Spinal cord (tissue), 10 donors: ENCODE data around the gene FABP7. TPM values are rescaled to one million over a fixed set of nuclear protein-coding genes. Genes with fewer than 3 reads are reported as not detected.
A peak's percentile ranks its signal among the peaks of the same experiment; 100 is the strongest.

ENCODE experiments used
- DNase-seq, 6 donors: peaks; one replicate each; pipeline versions ENCODE4 v3.0.0 to v3.0.0-alpha.2; 2013 to 2015; ENCODE audit warnings: low spot score in 6 of 6, low read depth in 4 of 6
- H3K27ac ChIP-seq: one replicate; pipeline ENCODE4 v1.5.1; 2013; ENCODE audit warnings: low read depth, low read length, control low read depth
- H3K27me3 ChIP-seq: one replicate; pipeline ENCODE4 v1.6.1; 2013; ENCODE audit warnings: low read length; ENCODE audit not compliant: control insufficient read depth, insufficient read depth
- H3K36me3 ChIP-seq: one replicate; pipeline ENCODE4 v1.6.1; 2013; ENCODE audit warnings: low read length; ENCODE audit not compliant: control insufficient read depth, insufficient read depth
- H3K4me1 ChIP-seq: one replicate; pipeline ENCODE4 v1.6.1; 2013; ENCODE audit warnings: low read length; ENCODE audit not compliant: control insufficient read depth, insufficient read depth
- H3K4me3 ChIP-seq: one replicate; pipeline ENCODE4 v1.5.1; 2013; ENCODE audit warnings: low read depth, low read length, control low read depth
- H3K9me3 ChIP-seq: one replicate; pipeline ENCODE4 v1.6.1; 2013; ENCODE audit warnings: low read length; ENCODE audit not compliant: control insufficient read depth, insufficient read depth
- WGBS: methylation state at CpG from one replicate; pipeline ENCODE4 v1.1.5; 2013; ENCODE audit warnings: missing lambda C conversion rate; ENCODE audit not compliant: insufficient coverage; 5-methylcytosine and 5-hydroxymethylcytosine counted together
- polyA plus RNA-seq, 2 donors: library from polyadenylated mRNA; unstranded; fragments of 120-200 nt; gene quantifications; one replicate each; pipeline ENCODE4 v1.2.1, GENCODE V29; 2013; ENCODE audit not compliant: insufficient read length in 2 of 2
- total RNA-seq, 2 donors: library from RNA; depleted of rRNA in 1 of 2; stranded (reverse); fragments of 120-200 nt in 1 of 2; fragments of >200 nt in 1 of 2; gene quantifications; one replicate each; pipeline versions ENCODE4 v1.2.3 to v1.2.4, GENCODE V29; 2013 to 2014
- donor health status: healthy.

Gene FABP7
- total and polyA plus RNA-seq, 4 donors = 138 to 537 (median 272) TPM

- no peaks in the 10 kb centered on the region for H3K27me3 ChIP-seq
- peak overlapping the region; percentile 75 for H3K4me3 ChIP-seq
- DNase-seq = no peak
- 0% methylated on average over 8 of the region's 14 CpGs for WGBS
- H3K4me1 ChIP-seq = peaks cover 6% of the 10 kb centered on the region
- H3K9me3 ChIP-seq = no peaks in the 10 kb centered on the region
- H3K27ac ChIP-seq = peak overlapping the region; percentile 92
- H3K36me3 ChIP-seq = no peaks in the 10 kb centered on the region
Observed at GRCh38 chr6:122790028-122790422, 10.5 kb downstream of the FABP7 start.

DNA sequence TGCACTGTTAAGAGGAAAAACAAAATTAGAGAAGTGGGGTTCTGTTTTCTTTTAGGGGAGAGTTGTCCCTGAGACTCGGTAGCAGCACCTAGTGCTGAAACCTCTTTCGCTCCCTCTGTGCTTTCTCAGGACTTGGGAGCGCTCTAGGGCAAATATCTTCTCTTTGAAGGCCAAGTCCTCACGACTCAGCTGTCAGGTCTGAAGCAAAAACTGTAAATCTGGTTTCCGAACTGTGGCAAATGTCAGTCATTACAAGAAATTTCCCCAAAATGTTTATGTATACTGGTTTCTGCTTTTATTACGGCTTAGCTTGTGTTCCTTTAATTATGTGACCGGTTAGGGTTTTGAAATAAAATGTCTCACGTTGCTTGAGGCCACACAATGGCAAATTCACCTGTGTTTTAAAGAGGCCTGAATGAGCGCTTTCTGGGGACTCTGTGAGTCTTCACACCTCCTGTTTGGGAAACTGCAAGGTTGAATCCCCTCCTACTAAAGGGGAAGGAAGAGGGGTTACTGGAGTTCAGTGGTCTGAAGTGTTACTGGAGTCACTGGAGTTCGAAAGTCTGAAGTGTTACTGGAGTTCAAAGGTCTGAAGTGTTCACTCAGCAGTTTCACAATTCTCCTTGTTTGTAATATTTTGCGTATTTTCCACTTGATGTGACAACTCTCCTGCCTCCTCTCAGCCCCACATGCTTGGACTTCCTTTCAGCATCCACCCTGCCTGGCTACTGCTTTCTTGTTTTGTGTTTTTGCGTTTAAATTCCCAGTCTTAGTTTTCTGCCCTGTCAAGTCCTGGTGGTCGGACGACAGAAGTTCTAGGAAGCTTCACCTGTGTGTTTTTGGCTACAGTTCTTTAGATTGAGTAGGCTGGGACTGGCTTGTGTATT lies 11.2 kb downstream of the FABP7 start:
- 33% methylated on average over 7 of the region's 14 CpGs for WGBS
- H3K4me3 ChIP-seq = peak overlapping the region; percentile 75
- DNase-seq = peak in 2 of 6 donors; percentile 58 to 61
- peaks cover 6% of the 10 kb centered on the region for H3K4me1 ChIP-seq
- H3K36me3 ChIP-seq = no peaks in the 10 kb centered on the region
- no peaks in the 10 kb centered on the region for H3K27me3 ChIP-seq
- no peaks in the 10 kb centered on the region for H3K9me3 ChIP-seq
- H3K27ac ChIP-seq = peak overlapping the region; percentile 92

- Histone ChIP-seq H3K27me3 (no peaks in the 10 kb centered on the region), H3K9me3 (no peaks in the 10 kb centered on the region), H3K4me1 (peaks cover 6% of the 10 kb centered on the region), H3K4me3 (no peak overlapping the region), H3K27ac (peak overlapping the region; percentile 92), H3K36me3 (no peaks in the 10 kb centered on the region)
- WGBS = no CpG with 5 or more reads among the region's 2 CpGs
- DNase-seq = peak in 1 of 6 donors; percentile 17
Observed at GRCh38 chr6:122791310-122791679, 11.8 kb downstream of the FABP7 start.

DNA sequence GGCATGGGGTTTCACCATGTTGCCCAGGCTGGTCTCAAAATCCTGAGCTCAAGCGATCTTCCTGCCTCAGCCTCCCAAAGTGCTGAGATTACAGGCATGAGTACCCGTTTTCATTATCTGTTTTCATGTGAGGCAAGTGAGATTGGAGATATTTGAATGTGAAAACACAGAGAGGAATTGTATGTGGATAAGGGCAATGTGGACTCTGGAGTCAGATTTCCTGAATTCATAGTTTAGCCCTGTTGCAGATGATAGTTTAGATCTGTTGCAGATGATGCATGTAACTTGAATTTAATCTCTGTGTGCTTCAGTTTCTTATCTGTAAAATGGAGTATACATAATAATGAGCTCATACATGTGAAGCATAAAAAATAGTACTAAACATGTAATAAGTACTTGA lies 13.2 kb downstream of the FABP7 start:
- H3K36me3 ChIP-seq = no peaks in the 10 kb centered on the region
- DNase-seq = no peak
- no peaks in the 10 kb centered on the region for H3K27me3 ChIP-seq
- WGBS = 84% methylated on average over 2 of the region's 2 CpGs
- peaks cover 6% of the 10 kb centered on the region for H3K4me1 ChIP-seq
- no peak overlapping the region for H3K27ac ChIP-seq
- no peaks in the 10 kb centered on the region for H3K9me3 ChIP-seq
- no peak overlapping the region for H3K4me3 ChIP-seq

- Histone ChIP-seq H3K27me3 (no peaks in the 10 kb centered on the region), H3K9me3 (no peaks in the 10 kb centered on the region), H3K4me1 (no peaks in the 10 kb centered on the region), H3K4me3 (no peak overlapping the region), H3K27ac (no peak overlapping the region), H3K36me3 (no peaks in the 10 kb centered on the region)
- no peak for DNase-seq
- 100% methylated on average over 1 of the region's 3 CpGs for WGBS
Observed at GRCh38 chr6:122797537-122797936, 18.0 kb downstream of the FABP7 start.

- H3K27me3 ChIP-seq = no peaks in the 10 kb centered on the region
- no peaks in the 10 kb centered on the region for H3K36me3 ChIP-seq
- H3K4me1 ChIP-seq = no peaks in the 10 kb centered on the region
- DNase-seq = no peak
- no peaks in the 10 kb centered on the region for H3K9me3 ChIP-seq
- H3K27ac ChIP-seq = no peak overlapping the region
- no peak overlapping the region for H3K4me3 ChIP-seq
- WGBS = 80% methylated on average over 2 of the region's 6 CpGs
Observed at GRCh38 chr6:122798099-122798641, 18.7 kb downstream of the FABP7 start.

GRCh38 chr6:122799140-122799745 lies 19.7 kb downstream of the FABP7 start:
- H3K4me3 ChIP-seq = no peak overlapping the region
- no peaks in the 10 kb centered on the region for H3K27me3 ChIP-seq
- no CpG with 5 or more reads among the region's 4 CpGs for WGBS
- H3K9me3 ChIP-seq = no peaks in the 10 kb centered on the region
- H3K4me1 ChIP-seq = no peaks in the 10 kb centered on the region
- no peaks in the 10 kb centered on the region for H3K36me3 ChIP-seq
- no peak for DNase-seq
- no peak overlapping the region for H3K27ac ChIP-seq

DNA sequence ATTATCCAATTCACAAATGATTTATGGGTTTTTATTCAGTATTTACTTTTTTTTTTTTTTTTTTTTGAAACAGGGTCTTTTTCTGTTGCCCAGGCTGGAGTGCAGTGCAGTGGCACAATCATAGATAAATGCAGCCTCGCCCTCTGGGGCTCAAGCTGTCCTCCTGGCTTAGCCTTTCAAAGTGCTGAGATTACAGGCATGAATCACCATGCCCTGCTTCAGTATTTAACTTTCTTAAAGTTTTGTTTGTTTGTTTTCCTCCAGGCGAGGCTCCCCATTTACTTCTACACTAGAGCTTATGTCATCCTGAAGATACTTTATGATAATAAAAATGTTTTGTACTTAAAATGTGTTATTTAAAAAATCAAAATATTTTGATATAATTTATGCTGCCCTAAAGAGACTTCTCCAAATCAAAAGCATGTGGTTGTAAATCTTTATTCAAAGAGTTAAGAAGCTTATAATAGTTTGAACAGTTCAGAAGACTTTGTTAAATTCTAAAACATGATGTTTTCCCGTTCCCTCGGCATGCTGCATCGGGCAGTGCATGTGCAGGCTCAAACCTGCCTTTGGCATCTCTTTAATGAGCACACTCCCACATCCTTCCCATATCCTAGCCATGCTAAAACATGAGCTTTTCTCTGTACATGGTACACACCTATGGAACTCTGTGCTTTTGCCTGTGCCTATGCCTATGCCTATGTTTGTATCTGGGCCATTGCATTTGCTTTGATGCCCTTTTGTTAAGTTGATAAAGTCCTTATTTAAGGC lies 20.6 kb downstream of the FABP7 start:
- H3K27ac ChIP-seq = no peak overlapping the region
- DNase-seq = no peak
- no peaks in the 10 kb centered on the region for H3K36me3 ChIP-seq
- H3K4me1 ChIP-seq = no peaks in the 10 kb centered on the region
- H3K4me3 ChIP-seq = no peak overlapping the region
- H3K9me3 ChIP-seq = no peaks in the 10 kb centered on the region
- H3K27me3 ChIP-seq = no peaks in the 10 kb centered on the region
- WGBS = 98% methylated on average over 4 of the region's 5 CpGs

- no peaks in the 10 kb centered on the region for H3K27me3 ChIP-seq
- H3K27ac ChIP-seq = no peak overlapping the region
- H3K4me1 ChIP-seq = no peaks in the 10 kb centered on the region
- H3K4me3 ChIP-seq = no peak overlapping the region
- no CpG with 5 or more reads among the region's 3 CpGs for WGBS
- DNase-seq = no peak
- H3K36me3 ChIP-seq = peaks cover 3% of the 10 kb centered on the region
- H3K9me3 ChIP-seq = no peaks in the 10 kb centered on the region
Observed at GRCh38 chr6:122800906-122801305, 21.4 kb downstream of the FABP7 start.
